ENCODE measurements around the gene CHD2.

GRCh38 chr15:93070132-93070531 lies 170.0 kb downstream of the CHD2 start:
- peak in 1 of 2 donors; percentile 23 for TF ChIP-seq POLR2A (IDR thresholded peaks at IDR 0.05)
- TF ChIP-seq CTCF (IDR thresholded peaks at IDR 0.05 in 4 of 5, conservative IDR thresholded peaks at IDR 0.05 in 1 of 5) = no peak
